ENCODE data around the gene GRM2.
"Not testable (repeated sequence)": the region's sequence is repeated elsewhere in the genome, so short reads cannot be mapped to it uniquely, and the experiment has no call there.

Gene GRM2

GRCh38 chr3:51748327-51748726, 41.5 kb downstream of the GRM2 start:
- no peak for TF ChIP-seq CTCF (IDR thresholded peaks at IDR 0.05; ENCODE audit: low read depth, low read length, missing control alignments)
- no peak overlapping the region for H3K4me3 ChIP-seq (replicated peaks; ENCODE audit: low read depth, low read length)
- no peak for DNase-seq (ENCODE audit: extremely low read depth, low read depth)

GRCh38 chr3:51750878-51751277, 44.0 kb downstream of the GRM2 start:
- TF ChIP-seq CTCF (IDR thresholded peaks at IDR 0.05; ENCODE audit: low read depth, low read length, missing control alignments), result no peak

GRCh38 chr3:51751287-51751686, 44.4 kb downstream of the GRM2 start:
- DNase-seq (ENCODE audit: extremely low read depth, low read depth), result no peak
- TF ChIP-seq CTCF (IDR thresholded peaks at IDR 0.05; ENCODE audit: low read depth, low read length, missing control alignments), result no peak
- no peak overlapping the region for H3K4me3 ChIP-seq (replicated peaks; ENCODE audit: low read depth, low read length)

More at GRCh38 chr3:51750878-51751277, 44.0 kb downstream of the GRM2 start:
- H3K4me3 ChIP-seq (replicated peaks; ENCODE audit: low read depth, low read length), result no peak overlapping the region
- DNase-seq (ENCODE audit: extremely low read depth, low read depth), result no peak

- H3K4me3 ChIP-seq (replicated peaks; ENCODE audit: low read depth, low read length); DNase-seq (ENCODE audit: extremely low read depth, low read depth): not testable (repeated sequence)
Measured at GRCh38 chr3:51753763-51754750, 47.2 kb downstream of the GRM2 start.

- TF ChIP-seq CTCF (IDR thresholded peaks at IDR 0.05; ENCODE audit: low read depth, low read length, missing control alignments), result no peak
- DNase-seq (ENCODE audit: extremely low read depth, low read depth), result no peak
- no peak overlapping the region for H3K4me3 ChIP-seq (replicated peaks; ENCODE audit: low read depth, low read length)
Measured at GRCh38 chr3:51759203-51759602, 52.3 kb downstream of the GRM2 start.

Data from HFF-Myc (cell line).